GM19395 (cell line): ENCODE results near the gene PNPO.

ENCODE experiments used
- ATAC-seq: cut with Tn5 transposase; IDR thresholded peaks from one replicate; pipeline ENCODE4 v1.9.1; 2021; ENCODE audit warnings: mild to moderate bottlenecking, moderate library complexity; ENCODE audit not compliant: unreplicated experiment

The PNPO gene

GRCh38 chr17:47941246-47942095 lies at the start of gene PNPO:
Gene PNPO (plus strand): TSS chr17:47941571. CDS start chr17:47941676, 105 bp downstream.
- ATAC-seq, result peak; percentile 92

DNA sequence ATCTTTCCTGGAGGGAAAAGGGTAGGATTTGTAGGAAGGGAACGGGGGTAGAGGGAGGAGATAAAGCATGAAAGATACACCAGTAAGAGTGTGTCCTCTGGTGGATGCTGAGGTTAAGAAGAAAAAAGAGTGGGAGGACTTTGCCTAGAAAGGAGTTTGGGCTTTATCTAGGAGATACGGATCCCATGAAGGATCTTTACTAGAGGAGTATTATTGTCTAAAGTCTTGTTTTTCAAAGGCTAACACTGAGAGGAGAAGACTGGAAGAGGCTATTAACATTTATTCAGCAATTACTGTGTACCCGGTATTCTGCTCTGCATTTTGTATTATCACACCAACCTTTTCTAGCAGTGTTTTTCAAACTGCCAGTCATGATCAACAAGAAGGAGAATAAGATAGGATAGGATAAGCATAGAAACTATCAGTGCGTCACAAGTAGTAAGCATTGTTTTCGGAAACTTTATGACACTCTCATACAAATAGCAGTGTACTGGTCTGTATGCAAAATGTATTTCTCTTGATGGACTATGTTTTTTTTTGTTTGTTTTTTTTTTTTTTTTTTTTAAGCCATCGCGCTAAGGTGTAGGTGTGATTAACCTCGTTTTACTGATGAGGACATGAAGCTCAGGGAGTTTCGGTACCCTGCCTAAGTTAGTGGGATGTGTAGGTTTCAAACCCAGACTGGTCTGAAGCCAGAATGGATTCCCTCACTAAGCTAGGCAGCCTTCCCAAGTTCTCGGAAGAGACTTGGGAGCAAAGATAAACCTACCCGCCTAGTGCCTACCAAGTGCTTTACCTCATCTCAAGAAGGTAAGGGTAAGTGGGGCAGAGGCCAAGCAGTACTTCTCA lies 46.6 kb upstream of the PNPO start:
- ATAC-seq, result no peak

GRCh38 chr17:47895347-47895855 lies 46.0 kb upstream of the PNPO start:
- no peak for ATAC-seq

- ATAC-seq, result peak; percentile 93
These were observed 45.3 kb upstream of the PNPO start, which contains the start of gene SP2 for GRCh38 chr17:47895856-47896671. Gene SP2 (plus strand): TSS chr17:47896236. CDS start chr17:47896287, 51 bp downstream.

- ATAC-seq, result peak; percentile 2
These were observed 44.5 kb upstream of the PNPO start for GRCh38 chr17:47896672-47897490.

- no peak for ATAC-seq
These were observed 43.8 kb upstream of the PNPO start for GRCh38 chr17:47897561-47897960.

DNA sequence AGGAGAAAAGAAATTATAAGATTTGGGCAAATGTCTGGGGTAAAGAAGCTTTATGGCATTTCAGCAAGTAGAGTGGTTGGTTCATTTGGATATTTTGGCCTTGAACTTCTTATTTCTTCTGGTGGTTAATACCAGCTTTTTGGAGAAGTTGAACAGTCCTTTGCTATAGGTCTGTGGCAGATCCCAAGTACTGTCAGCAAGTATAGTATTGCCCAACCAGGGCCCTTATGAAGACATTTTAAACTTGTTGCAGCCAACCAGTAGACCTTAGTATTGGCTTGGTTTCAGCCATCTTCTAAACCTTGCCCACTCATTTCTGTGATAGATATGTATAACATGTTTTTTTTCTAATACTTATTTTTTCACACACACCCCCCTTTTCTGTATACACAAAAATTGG lies 43.1 kb upstream of the PNPO start:
- no peak for ATAC-seq

DNA sequence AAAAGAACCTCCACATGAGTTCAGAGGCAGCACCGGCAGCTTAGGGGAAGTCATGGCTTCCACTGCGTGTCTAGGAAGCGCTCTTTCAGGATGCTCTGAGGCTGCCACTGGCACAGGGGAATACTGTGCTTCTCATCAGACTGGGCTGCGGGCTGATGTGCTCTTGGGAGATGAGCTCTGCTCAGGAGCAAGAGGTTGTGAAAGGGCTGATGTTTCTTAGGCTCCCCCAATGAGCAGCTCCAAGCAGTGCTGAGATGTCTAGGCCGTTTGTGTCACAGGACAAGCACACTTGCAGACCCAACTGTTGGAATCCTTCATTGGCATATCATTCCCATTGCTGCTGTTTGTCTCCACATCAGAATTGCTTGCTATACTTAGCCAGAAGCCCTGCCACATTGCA lies 41.7 kb upstream of the PNPO start:
- no peak for ATAC-seq

DNA sequence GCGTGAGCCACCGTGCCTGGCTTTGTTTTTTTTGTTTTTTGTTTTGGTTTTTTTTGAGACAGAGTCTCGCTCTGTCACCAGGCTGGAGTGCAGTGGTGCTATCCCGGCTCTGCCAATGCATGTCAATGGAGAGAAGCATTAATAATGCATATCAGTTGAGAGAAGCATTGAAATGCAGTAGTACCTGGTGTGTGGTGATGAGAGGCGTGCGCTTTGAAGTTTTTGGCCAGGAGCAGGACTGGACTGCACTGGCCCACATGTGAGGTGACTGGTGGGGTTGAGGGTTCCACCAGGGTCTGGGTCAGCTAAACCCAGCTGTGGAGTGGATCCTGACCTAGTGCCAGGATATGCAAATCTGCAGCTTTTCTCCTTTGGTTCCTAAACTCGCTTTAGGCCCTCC lies 39.9 kb upstream of the PNPO start:
- ATAC-seq, result no peak

DNA sequence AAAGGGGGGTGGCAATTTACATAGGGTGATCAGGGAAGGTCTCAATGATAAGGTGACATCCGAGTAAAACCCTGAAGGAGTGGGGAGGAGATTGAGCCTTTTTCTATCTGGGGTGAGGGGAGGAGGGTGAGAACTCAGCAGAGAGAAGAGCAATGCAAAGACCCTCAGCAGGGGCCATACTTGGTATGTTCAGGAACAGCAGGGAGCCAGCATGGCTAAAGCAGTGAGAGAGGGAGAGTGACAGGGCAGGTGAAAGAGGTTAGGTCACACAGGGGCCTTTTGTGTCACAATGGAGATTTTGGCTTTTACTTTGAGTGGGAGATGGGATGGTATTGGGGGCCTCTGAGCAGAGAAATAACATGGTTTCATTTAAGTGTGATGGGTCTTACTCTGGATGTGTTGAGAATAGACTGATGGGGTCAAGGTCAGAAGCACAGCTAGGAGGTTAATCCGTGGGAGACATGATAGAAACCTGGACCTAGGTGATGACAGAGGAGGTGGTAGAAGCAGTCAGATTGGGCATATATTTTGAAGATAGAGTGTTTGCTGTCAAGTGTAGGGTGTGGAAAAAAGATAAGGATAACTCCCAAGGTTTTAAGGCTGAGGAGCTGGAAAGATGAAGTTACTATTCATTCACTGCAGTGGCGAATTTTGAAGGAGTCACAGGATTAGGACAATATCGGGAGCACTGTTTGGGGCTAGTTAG lies 39.2 kb upstream of the PNPO start:
- ATAC-seq, result no peak

DNA sequence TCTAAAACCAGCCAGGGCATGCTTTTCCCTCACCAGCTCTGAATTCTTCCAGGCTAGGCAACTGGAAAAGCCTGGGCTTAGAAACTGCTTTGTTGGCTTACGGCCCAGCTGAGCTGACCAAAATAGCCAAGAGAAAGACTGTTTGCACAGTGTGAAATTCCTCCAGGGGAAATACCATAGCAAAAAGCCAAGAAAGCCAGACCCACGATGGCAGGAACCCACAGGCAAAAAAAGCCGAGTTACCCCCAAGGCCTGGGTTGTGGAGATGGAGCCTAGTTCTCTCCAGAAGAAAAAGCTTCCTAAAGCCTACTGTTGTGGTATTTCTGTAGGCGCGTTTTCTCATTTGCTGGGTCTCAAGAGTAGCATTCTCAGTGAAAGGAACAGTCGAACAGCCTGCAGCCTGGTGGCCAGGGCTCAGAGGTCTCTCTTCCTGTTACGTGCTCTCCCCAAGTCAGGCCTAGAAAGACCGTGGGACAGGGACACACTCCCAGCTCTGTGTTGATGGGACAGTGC lies 36.1 kb upstream of the PNPO start:
- ATAC-seq, result no peak

DNA sequence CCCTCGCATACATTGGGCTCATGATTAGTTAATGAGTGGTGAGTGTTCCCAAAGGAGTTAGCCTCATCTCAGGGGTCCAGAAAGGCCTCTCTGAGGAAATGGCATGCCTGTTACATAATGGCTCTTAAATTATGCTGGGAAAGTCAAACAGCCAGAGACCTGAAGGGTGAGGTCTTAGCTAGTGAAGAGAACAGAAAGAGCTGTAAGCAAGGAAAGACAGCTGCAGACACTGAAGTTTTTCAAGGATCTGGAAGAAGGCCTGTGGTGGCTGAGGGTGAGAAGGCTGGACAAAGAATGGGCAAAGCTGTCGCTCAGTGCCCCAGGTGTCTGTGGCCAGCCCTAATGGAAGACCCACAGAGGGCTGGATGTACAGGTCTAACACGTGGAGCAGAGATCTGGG lies 34.9 kb upstream of the PNPO start:
- no peak for ATAC-seq

DNA sequence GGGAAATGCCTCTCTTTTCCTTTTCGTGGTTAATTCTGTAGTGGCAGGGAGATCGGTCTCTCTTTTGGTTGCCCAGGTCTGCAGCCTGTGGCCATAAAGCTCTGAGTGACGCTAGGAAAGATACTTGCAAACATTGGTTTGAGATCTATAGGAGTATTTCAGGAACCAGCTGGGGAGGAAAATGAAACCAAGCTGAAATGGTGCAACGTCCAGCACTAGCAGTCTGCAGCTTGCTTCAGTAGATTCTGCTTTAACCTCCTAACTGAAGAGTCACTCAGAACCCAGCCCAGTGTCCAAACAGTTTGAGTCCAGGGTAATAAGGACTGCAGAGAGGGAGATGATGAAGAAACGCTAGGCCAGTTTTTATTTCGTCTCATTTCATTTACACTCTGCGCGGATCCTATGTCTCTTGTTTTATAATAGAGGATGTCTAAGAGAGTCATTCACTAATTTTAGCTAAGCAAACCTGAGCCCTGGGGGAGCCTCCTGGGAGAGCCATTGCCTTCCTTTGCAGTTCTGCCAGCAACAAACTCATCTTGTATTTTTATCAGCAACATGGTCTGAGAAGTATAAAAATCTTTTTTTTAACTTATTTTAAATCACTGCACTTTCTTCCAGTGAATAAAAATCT lies 33.3 kb upstream of the PNPO start:
- ATAC-seq, result no peak

DNA sequence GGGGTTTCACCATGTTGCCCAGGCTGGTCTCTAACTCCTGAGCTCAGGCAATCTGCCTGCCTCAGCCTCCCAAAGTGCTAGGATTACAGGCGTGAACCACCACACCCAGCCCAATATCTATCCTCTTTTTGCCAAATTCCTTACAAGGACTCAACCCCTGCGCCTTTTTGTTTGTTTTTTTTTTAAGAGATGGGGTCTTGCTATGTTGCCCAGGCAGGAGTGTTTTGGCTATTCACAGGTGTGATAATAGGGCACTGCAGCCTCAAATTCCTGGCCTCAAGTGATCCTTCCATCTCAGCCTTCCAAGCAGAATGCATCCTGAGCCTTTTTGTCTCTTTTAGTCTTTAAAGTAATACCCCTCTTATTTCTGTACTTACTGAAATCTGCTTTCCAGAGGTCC lies 28.3 kb upstream of the PNPO start:
- ATAC-seq, result no peak

DNA sequence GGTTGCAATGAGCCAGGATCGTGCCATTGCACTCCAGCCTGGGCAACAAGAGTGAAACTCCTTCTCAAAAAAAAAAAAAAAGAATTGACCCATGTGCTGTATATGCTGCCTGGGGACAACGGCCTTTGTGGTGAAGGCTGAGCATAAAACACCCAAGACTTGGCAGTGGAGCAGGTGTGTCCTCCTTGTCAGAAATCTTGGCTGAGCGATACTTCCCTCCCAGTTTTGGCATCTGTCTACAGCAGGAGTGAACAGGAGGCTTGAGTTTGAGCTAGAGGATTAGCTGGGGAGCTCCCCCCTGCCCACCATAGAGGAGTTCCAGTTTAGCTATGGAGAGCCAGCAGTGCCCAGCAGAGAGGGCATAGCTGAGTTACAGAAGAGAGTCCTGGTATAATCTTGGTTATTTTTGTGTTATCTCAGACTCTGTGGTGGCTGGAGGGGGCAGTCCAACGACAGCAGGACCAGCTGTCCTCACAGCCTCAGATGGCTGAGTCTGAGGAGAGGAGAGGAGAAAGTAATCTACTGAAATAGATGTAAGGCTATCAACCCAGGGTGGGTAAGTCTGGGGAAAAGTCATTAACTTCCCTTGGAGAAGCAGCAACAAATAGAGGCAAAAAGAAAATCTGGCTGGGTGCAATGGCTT lies 26.9 kb upstream of the PNPO start:
- no peak for ATAC-seq

- ATAC-seq, result no peak
These were observed 25.5 kb upstream of the PNPO start for GRCh38 chr17:47915776-47916398.

DNA sequence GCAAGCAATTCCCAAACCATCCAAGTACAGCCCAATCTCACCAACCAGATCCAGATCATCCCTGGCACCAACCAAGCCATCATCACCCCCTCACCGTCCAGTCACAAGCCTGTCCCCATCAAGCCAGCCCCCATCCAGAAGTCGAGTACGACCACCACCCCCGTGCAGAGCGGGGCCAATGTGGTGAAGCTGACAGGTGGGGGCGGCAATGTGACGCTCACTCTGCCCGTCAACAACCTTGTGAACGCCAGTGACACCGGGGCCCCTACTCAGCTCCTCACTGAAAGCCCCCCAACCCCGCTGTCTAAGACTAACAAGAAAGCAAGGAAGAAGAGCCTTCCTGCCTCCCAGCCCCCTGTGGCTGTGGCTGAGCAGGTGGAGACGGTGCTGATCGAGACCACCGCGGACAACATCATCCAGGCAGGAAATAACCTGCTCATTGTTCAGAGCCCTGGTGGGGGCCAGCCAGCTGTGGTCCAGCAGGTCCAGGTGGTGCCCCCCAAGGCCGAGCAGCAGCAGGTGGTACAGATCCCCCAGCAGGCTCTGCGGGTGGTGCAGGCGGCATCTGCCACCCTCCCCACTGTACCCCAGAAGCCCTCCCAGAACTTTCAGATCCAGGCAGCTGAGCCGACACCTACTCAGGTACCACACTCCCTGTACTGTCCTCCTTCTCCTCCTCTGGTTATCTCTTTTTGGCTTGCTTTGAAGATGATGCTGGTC lies 24.7 kb upstream of the PNPO start:
- no peak for ATAC-seq
